Lung (tissue), 12 donors: ENCODE data around the gene DOLK. TPM values are rescaled to one million over a fixed set of nuclear protein-coding genes. Genes with fewer than 3 reads are reported as not detected.
"Not testable (repeated sequence)": the region's sequence is repeated elsewhere in the genome, so short reads cannot be mapped to it uniquely, and the experiment has no call there.

Source experiments
- ATAC-seq: fragments of 200-7000 bp; cut with Tn5 transposase; one replicate; pipeline ENCODE4 v1.9.1; 2020; ENCODE audit warnings: moderate number of reproducible peaks; ENCODE audit not compliant: insufficient read depth, low FRiP score
- DNase-seq, 3 donors: peaks; one replicate each; pipeline ENCODE4 v3.0.0-alpha.2; 2013 to 2017
- H3K27ac ChIP-seq, 2 donors: one replicate each; pipeline ENCODE4 v1.5.1; 2013; ENCODE audit warnings: mild to moderate bottlenecking in 2 of 2, moderate library complexity in 2 of 2, control low read depth in 1 of 2, inconsistent platforms in 1 of 2, low read depth in 1 of 2, low read length in 1 of 2
- H3K27me3 ChIP-seq, 3 donors: one replicate each; pipeline ENCODE4 v1.5.1; 2013; ENCODE audit warnings: low read length in 2 of 3; ENCODE audit not compliant: control insufficient read depth in 3 of 3, insufficient read depth in 3 of 3
- H3K36me3 ChIP-seq, 4 donors: one replicate each; pipeline ENCODE4 v1.5.1; 2013; ENCODE audit warnings: low read length in 4 of 4, mild to moderate bottlenecking in 1 of 4, moderate library complexity in 1 of 4; ENCODE audit not compliant: control insufficient read depth in 4 of 4, insufficient read depth in 4 of 4
- H3K4me1 ChIP-seq, 5 donors: one replicate each; pipeline ENCODE4 v1.5.1; 2013; ENCODE audit warnings: low read length in 5 of 5, mild to moderate bottlenecking in 2 of 5, moderate library complexity in 1 of 5; ENCODE audit not compliant: control insufficient read depth in 5 of 5, insufficient read depth in 5 of 5
- H3K4me3 ChIP-seq: one replicate; pipeline ENCODE4 v1.5.1; 2013; ENCODE audit warnings: mild to moderate bottlenecking, control low read depth, moderate library complexity
- H3K9ac ChIP-seq, 2 donors: one replicate each; pipeline ENCODE4 v1.5.1; 2013; ENCODE audit warnings: low read length in 2 of 2, control low read depth in 1 of 2; ENCODE audit not compliant: insufficient read depth in 1 of 2
- H3K9me3 ChIP-seq, 4 donors: one replicate each; pipeline ENCODE4 v1.5.1; 2013; ENCODE audit warnings: low read length in 3 of 4, mild to moderate bottlenecking in 1 of 4, moderate library complexity in 1 of 4; ENCODE audit not compliant: control insufficient read depth in 4 of 4, insufficient read depth in 3 of 4
- WGBS, 2 donors: extraction: QIAGEN DNeasy Blood & Tissue Kit; methylation state at CpG; one replicate each; pipeline ENCODE4 v1.1.7; 2013; 5-methylcytosine and 5-hydroxymethylcytosine counted together
- polyA plus RNA-seq, 2 donors: library from polyadenylated mRNA; stranded (reverse); fragments of 200-250 nt; gene quantifications; one replicate each; pipeline ENCODE4 v1.2.1, GENCODE V29; 2013
- total RNA-seq, 2 donors: library from RNA; depleted of rRNA in 1 of 2; stranded (reverse); fragments of >200 nt in 1 of 2; gene quantifications; one replicate each; pipeline ENCODE4 v1.2.1, GENCODE V29; 2014 to 2021
- TF ChIP-seq, protein P1 (sequence below): IDR thresholded peaks from 2 replicates; pipeline ENCODE4 v1.5.1; 2012; ENCODE audit warnings: mild to moderate bottlenecking; ENCODE audit errors: control extremely low read depth, extremely low read depth
- donor health status: control.
- donor health status: control.
- donor health status: Bipolar disorder and iron deficiency.
- donor health status: healthy.
- donor health status: DM: yes; HTN: yes; CAD: no.

The DOLK gene
- total and polyA plus RNA-seq, 4 donors, result 9.6 to 19.1 (median 14.2) TPM

DNA sequence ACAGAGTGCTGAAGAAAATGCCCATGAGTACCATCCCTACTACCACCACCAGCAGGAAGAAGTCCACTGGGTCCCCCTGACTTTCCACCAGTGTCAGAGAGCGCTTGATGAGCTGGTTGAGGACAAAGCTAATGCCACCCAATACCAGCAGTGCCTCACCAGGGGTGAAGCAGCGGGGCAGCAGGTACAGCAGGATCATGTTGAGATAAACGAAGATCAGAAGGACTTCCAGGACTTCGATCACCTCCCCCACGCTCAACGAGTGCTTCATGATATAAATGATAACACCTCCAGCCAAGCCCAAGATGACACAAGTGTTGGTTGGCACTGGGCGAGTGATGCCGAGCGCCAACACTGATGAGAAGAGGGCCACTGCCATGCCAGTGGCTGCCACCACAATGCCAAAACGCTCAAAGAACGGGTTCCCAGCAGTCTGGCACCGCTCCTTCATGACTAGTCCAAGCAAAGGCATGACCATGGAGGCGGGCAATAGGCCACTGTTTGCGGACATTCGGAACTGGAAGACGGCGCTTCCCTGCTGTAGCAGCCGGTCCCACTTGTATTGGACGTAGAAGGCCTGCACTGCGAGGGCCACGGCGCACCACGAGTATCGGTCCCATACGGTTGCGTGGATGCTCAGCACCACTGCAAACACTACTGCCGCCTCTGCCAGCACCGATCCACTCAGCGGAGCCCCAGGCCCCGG lies 679 bp downstream of the DOLK start:
- DNase-seq, result no peak
- 25 to 36% methylated on average over 30 of the region's 30 CpGs for WGBS, 2 donors
- H3K27ac ChIP-seq, result peak overlapping the region; percentile 62 to 95

DNA sequence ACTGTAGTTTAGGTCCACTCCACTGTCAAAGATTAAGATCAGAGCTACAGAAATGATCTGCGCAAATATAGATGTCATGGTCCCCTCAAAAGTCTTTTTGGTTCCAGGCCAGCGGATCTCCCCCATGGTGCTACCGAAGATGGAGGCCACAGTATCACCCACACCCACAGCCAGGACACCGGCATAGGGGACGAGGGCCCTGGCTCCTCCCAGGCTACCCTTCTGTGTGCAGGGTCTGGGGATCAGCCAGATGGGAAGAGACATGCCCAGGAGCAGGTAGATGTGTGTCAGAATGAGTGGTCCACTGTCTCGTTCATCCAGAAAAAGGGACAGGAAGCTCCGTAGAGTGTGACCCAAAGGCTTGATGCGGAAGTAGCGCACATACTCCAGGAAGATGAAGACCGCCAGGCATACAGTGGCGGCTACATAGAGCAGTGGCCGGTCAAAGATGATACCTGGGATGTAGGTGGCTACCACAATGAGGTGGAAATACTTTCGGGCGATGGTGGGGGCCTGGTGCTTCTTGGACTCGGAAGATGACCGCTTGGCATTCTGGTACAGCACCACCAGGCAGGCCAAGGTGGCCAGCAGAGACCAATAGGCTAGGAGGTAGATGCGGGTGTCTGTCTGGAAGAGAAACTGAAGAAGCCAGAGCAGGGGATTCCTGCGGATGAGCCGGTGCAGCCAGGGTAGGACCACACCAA lies 1.5 kb downstream of the DOLK start:
- H3K9ac ChIP-seq, result no peak overlapping the region
- H3K27ac ChIP-seq, result no peak overlapping the region
- TF ChIP-seq, protein P1, sequence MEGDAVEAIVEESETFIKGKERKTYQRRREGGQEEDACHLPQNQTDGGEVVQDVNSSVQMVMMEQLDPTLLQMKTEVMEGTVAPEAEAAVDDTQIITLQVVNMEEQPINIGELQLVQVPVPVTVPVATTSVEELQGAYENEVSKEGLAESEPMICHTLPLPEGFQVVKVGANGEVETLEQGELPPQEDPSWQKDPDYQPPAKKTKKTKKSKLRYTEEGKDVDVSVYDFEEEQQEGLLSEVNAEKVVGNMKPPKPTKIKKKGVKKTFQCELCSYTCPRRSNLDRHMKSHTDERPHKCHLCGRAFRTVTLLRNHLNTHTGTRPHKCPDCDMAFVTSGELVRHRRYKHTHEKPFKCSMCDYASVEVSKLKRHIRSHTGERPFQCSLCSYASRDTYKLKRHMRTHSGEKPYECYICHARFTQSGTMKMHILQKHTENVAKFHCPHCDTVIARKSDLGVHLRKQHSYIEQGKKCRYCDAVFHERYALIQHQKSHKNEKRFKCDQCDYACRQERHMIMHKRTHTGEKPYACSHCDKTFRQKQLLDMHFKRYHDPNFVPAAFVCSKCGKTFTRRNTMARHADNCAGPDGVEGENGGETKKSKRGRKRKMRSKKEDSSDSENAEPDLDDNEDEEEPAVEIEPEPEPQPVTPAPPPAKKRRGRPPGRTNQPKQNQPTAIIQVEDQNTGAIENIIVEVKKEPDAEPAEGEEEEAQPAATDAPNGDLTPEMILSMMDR, result no peak
- peaks cover 0 to 21% (median 4%) of the 10 kb centered on the region in 5 donors for H3K4me1 ChIP-seq
- WGBS, 2 donors, result 96% methylated on average over 19 of the region's 19 CpGs
- DNase-seq (no peak), ATAC-seq (no peak)
- H3K36me3 ChIP-seq, result peaks cover 0 to 7% (median 6%) of the 10 kb centered on the region in 4 donors
- no peak overlapping the region for H3K4me3 ChIP-seq
- H3K9me3 ChIP-seq, result no peaks in the 10 kb centered on the region
- no peaks in the 10 kb centered on the region for H3K27me3 ChIP-seq

More for the DNA sequence above, 679 bp downstream of the DOLK start:
- peaks cover 0 to 13% (median 4%) of the 10 kb centered on the region in 5 donors for H3K4me1 ChIP-seq
- peak; percentile 7 for ATAC-seq
- TF ChIP-seq, protein P1, result no peak
- peak overlapping the region; percentile 80 for H3K4me3 ChIP-seq
- H3K9ac ChIP-seq, result peak overlapping the region in 1 of 2 donors; percentile 49
- no peaks in the 10 kb centered on the region for H3K9me3 ChIP-seq
- H3K27me3 ChIP-seq, result no peaks in the 10 kb centered on the region
- peaks cover 0 to 7% (median 5%) of the 10 kb centered on the region in 4 donors for H3K36me3 ChIP-seq

DNA sequence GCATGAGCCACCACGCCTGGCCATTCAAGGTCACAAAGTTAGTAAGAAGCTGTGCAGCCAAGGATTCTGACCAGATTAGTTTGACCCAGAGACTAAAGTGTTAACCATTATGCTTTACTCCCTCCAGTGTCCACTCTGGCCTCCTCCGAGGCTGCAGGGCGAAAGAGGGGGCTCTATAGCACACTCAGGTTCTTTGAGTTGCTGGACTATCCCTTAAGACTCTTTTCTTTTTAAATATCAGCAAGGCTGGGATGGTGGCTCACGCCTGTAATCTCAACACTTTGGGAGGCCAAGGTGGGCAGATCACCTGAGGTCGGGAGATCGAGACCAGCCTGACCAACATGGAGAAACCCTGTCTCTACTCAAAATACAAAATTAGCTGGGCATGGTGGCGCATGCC lies 2.4 kb downstream of the DOLK start:
- not testable (repeated sequence) for H3K27ac ChIP-seq, H3K9ac ChIP-seq, ATAC-seq, DNase-seq, H3K9me3 ChIP-seq, H3K27me3 ChIP-seq, H3K4me3 ChIP-seq
- Histone ChIP-seq H3K4me1 (peaks cover 0 to 21% (median 4%) of the 10 kb centered on the region in 5 donors), H3K36me3 (peaks cover 0 to 12% (median 5%) of the 10 kb centered on the region in 4 donors)
- 90 to 95% methylated on average over 7 of the region's 7 CpGs for WGBS, 2 donors
